HUES6 (cell line): ENCODE data around the gene ABCG4.

Experiments
- H3K27ac ChIP-seq: 2 replicates; pipeline ENCODE4 v1.7.0; 2013; ENCODE audit warnings: low read depth, mild to moderate bottlenecking, low read length, inconsistent platforms
- H3K27me3 ChIP-seq: 2 replicates; pipeline ENCODE4 v1.6.1; 2013; ENCODE audit warnings: low read length; ENCODE audit not compliant: control insufficient read depth, insufficient read depth
- H3K36me3 ChIP-seq: 2 replicates; pipeline ENCODE4 v1.6.1; 2013; ENCODE audit warnings: low read length; ENCODE audit not compliant: control insufficient read depth, insufficient read depth
- H3K4me1 ChIP-seq: 2 replicates; pipeline ENCODE4 v1.6.1; 2013; ENCODE audit warnings: low read length; ENCODE audit not compliant: control insufficient read depth, insufficient read depth
- H3K4me3 ChIP-seq: 2 replicates; pipeline ENCODE4 v1.5.1; 2013; ENCODE audit warnings: low read depth, low read length
- H3K9ac ChIP-seq: one replicate; pipeline ENCODE4 v1.6.1; 2013; ENCODE audit warnings: mild to moderate bottlenecking, low read length
- H3K9me3 ChIP-seq: 2 replicates; pipeline ENCODE4 v1.6.1; 2013; ENCODE audit warnings: low read depth, low read length; ENCODE audit not compliant: control insufficient read depth, insufficient read depth

The ABCG4 gene

DNA sequence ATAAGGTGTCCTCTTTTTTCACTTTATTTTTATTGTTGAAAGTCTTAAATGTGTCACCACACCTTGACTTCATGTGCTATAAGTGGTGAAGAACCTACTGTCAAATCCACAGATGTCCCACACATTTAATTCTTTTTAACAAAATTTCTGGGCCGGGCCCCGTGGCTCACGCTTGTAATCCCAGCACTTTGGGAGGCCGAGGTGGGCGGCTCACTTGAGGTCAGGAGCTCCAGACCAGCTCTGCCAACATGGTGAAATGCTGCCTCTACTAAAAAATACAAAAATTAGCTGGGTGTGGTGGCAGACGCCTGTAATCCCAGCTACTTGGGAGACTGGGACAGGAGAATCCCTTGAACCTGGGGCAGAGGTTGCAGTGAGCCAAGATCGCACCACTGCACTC, 60.3 kb downstream of the ABCG4 start:
- Histone ChIP-seq H3K27me3 (no peaks in the 10 kb centered on the region), H3K9ac (no peak overlapping the region), H3K4me1 (peaks cover 12% of the 10 kb centered on the region), H3K9me3 (no peaks in the 10 kb centered on the region), H3K4me3 (no peak overlapping the region), H3K36me3 (no peaks in the 10 kb centered on the region), H3K27ac (no peak overlapping the region)

- no peaks in the 10 kb centered on the region for H3K27me3 ChIP-seq
- H3K27ac ChIP-seq: no peak overlapping the region
- no peak overlapping the region for H3K9ac ChIP-seq
- no peaks in the 10 kb centered on the region for H3K36me3 ChIP-seq
- H3K4me3 ChIP-seq: no peak overlapping the region
- H3K4me1 ChIP-seq: peaks cover 12% of the 10 kb centered on the region
- H3K9me3 ChIP-seq: no peaks in the 10 kb centered on the region
These were observed 61.2 kb downstream of the ABCG4 start for GRCh38 chr11:119210050-119210449.
